NCI-H1417 (cell line): ENCODE results near the gene DYSF.

Experiments used
- DNase-seq, 3 experiments: peaks; one replicate each; lab custom pipeline; 2025; lab: John Stamatoyannopoulos, UW

DYSF gene

DNA sequence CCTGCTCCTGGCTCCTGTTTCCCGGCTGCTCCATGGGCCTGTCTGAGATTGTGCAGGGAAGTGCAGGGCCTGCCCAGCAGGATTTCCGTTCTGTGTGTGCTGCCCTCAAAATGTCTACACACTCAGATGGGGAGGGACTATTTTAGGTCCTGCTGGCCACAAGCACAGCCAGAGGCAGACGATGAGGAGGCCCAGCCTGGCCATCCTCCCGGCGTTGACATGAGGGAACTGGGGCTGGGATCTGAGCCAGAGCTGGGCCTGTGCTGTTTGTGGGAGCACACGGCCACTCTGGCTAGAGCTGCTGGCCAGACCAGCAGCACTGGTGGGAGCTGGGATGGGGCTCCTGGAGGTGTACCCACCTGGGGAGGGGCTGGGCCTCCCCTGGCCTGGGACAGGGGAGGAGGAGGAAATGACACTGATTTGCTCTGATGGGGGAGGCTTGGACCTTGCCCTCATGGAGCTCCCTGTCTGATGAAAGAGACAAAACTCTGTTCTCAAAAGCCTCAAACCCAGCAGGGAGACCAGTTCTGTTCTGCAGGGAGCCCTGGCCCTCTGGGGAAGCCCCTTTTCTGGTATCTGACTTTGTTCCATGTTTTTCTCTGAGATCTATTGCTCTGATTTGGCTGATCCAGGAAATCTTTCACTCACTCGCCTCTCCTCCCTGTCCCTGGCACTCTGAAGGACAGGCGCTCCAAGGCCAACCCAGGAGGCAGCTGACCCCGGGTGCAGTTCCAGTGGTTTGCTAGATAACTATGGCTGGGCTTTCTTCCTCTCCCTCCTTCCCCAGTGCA lies 161.8 kb downstream of the DYSF start:
- no peak for DNase-seq

DNA sequence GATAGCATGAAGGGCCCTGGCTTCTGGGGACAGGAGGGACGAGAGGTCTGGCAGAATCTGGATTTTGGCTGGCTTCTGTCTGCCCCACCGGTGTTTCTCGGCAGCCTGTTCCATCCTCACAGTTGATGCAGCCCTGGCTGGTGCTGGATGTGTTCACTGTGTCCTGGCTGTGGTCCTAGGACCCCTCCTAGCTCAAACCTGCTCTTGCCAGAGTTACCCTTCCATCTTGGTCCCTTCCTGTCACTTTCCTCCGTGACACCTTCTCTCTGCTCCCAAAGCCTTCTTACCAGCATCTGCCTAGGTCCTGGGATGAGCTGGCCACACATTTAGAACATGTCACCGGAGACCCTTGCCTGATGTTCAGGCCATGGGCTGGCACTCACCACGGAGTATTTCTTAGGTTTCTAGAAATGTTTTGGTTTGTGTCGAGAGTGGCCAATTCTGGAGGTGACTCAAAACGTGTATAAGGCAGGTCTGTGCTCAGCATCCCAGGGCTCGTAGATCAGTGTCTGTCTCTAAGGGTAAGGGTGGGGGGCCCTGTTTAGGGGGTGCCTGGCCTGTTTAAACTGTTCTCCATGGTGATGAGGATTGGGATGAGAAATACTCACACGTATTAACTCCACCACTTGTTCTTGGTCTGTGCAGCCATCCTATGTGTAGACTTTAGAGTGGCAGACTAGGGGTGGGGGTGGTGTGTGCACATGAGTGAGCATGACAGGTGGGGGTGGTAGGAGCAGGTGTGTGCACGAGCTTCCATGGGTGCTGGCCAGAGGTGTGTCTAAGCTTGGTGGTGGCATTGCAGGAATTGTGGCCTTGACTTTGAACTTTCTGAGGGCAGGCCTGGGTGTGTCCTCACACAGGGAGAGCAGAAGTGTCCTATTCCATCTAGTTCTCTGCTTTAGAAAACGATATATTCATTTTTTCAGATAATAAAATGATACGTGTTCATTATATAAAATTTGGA lies 162.7 kb downstream of the DYSF start:
- DNase-seq: no peak

DNA sequence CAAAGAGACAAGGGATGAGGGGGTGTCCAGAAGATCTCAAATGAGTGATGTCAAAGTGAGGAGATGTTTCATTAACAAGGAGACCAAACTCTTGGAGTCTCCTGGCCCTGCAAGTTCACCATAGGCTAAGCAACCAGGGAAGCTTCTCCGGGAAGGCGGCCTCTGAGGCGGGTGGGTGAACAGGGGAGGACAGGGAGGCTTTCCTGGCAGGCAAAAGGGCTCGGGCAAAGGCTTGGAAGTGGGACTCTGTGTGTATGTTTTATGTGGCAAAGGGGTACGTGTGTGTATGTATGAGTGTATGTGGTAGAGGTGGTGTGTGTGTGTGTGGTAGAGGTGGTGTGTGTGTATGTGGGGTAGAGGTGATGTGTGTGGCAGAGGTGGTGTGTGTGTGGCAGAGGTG lies 163.9 kb downstream of the DYSF start:
- no peak for DNase-seq

DNA sequence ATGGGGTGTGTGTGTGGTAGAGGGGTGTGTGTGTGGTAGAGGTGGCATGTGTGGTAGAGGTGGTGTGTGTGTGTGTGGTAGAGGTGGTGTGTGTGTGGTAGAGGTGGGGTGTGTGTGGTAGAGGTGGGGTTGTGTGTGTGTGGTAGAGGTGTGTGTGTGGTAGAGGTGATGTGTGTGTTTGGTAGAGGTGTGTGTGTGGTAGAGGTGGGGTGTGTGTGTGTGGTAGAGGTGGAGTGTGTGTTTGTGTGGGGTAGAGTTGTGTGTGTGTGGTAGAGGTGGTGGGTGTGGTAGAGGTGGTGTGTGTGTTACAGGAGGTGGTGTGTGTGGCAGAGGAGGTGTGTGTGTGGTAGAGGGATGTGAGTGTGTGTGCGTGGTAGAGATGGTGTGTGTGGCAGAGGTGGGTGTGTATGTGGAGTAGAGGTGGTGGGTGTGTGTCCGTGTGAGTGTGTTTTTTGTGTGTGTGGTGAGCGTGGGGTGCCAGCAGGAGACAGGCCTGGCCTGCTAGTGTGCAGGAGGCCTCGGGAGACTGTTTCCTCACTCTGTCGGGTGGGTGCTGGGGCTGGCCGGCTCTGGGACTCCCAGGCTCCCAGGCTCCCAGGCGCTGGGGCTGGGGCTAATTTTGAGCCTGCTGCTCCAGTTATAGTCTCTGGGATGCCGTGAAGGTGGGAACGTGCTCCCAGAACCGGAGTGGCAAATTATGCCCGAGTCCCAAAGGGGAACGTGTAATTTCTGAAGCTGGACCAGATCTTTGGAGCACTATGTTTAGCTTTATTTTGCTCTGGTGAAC lies 165.2 kb downstream of the DYSF start:
- no peak for DNase-seq

DNA sequence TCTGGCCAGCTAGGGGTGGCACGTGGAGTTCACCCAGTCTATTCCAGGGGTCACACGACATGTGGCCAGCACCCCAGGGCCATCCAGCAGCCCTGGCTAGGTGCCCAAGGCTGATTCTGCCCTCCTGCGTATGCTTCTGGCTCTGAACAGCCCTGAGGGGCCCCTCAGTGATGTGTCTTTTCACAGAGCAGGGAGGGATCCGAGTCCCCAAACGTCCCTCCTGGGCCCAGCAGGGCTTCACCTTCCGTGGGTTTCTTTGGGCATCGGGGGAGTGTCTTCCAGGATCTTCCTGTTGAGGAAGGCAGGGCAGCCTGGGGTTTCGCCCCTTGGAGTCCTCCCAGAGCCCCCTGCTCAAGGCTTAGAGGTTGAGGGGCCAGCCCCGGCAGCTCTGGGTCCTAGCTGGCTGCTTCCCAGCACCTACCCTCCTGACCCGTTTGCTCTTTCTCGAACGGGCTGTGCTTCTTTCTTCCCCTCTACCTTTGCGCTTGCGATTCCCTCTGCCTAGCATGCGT lies 165.9 kb downstream of the DYSF start:
- no peak for DNase-seq

DNA sequence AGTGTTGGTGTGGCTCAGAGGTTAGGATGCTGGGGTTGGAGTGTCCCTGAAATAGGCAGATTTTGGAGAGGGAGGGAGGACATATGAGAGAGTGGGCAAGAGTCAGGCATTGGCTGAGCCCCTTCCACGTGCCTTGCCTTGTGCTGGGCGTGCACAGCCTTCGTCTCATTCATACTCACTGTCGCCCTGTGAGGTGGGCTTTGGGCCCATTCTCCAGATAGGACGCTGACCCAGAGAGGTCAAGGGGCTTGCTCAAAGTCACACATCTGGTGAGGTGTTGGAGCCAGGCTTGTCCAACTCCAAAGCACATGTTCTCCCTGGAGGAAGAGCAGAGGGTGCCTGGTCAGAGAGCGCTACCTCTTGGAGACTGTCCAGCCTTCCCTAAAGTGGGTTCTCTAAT lies 166.8 kb downstream of the DYSF start:
- no peak for DNase-seq

DNA sequence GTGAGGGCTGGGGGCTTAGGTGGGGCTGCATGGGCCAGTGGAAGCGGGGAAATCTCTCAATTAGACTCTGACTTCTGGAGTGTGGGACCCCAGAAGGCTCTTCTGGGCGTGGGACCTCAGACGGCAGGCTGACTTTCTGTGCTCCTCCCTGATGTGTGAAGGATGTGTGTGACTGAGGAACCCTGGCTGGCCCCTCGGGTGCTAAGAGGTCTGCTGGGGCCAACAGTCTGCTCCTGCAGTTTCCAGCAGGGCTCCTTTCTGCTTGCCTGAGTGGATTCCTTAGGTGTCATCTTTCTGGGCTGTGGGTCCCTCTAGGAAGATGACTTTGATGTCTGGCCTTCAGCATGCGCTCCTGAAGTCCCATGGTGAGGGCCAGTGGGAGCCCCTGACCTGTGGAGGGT lies 167.5 kb downstream of the DYSF start:
- no peak for DNase-seq

DNA sequence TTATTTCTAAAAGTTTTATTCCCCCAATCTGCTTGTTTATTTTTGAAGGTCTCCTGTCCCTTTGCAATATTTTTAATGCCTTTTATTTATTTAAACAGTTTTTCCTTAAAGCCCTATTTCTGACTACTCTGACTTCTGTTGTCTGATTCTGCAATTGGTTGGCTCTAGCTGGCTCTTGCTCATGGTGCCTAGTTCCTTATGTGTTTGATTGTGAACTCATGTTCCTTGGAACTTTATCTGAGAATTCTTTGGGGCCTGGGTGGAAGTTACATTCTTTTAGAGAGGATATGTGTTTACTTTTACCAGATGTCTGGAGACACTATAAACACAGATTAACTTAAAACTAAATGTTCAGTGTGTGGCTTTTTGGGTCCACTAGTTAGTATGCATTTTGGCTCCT lies 175.9 kb downstream of the DYSF start:
- DNase-seq: no peak

DNA sequence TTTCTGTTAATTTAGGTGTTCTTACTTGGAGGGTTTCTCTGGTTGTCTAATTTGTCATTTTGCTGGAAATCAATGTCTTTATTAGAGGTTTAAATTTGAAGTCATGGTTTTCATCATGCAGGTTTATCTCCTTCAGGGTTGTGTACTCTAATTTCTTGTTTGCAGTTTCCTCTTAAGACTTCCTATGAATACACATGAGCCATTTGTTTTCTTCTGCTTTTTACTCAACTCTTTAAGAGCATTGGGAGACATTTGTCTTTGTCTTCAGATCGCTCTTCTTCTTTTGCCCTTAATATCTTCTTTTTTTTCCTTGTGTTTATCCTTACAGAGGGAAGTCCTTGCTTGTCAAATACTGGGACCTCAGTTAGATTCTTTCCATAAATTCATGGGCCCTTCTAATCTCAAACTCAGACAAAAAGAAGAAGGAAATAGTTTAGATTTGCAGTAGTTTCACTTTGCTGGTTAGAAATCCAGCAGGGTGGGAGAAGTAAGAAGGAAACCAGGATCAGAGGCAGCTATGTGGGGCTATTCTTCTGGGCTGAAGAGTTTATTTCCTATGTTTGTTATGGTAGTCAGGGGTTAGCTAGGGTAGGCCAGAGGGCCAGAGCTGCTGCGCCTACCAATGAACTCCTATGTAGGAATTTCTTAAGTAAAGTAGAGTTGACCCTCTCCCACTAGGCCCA lies 176.6 kb downstream of the DYSF start:
- DNase-seq: no peak

DNA sequence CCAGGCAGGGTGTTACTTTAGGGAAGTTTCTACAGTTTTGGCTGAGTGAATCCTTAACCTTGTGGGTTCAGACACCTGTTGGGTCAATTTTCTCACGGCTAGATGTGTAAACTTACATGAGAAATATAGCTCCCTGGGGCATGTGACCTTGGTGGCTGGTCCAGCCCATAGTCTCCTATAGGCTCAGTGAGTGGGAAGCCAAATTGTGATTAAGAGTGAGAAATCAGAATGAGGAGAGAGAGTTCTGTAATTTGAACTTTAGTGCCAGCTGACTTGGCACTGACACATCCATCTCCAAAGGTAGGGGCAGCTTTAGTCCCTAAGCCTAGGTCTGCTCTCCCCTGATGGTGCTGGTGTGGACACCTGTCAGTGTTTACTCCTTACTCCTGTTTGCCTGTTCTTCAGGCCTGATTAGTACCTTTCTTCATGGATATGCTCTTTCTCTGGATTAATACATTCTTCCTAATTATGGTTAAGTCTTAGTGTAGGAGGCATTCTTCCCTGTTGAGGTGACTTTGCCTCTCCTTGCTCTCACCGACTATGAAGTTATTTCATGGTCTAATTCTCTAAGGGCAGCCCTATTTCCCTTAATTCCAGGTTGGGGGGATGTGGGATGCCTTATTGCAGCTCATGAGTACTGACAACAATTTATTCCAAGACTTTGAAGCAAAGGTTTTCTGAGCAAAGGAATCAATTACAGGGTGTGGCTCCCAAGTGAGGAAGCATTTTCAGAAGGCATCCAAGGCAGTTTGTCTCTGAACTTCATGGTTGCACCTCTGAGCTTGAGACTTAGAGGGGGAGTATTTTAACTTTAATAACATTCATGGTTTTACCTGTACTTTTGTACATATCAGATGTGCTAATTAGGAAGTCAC lies 177.3 kb downstream of the DYSF start:
- DNase-seq: no peak

DNA sequence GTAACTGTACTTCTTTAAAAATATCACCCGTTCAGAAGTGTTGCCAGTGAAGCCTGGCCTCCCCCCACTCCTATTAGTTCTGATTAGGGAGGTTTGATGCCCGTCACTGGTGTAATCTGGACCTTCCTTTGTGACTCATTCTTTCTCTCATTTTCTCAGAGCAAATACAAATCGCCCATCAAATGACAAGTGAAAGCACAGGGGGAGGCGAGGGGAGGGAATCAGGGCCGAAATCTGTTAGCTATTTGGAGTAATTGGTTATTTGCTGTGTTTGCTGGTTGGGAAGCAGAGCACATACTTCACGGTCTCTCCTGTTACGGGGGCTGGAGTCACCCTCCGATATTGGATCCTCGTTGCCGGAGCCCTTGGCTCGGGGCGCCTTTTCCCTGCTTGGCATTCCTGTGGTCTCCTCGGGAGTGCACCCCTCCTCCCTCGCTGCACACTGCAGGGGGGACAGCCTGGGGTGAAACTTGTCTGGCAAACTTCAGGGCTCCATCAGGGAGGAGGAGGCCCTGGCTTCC lies 178.1 kb downstream of the DYSF start:
- DNase-seq: no peak

DNA sequence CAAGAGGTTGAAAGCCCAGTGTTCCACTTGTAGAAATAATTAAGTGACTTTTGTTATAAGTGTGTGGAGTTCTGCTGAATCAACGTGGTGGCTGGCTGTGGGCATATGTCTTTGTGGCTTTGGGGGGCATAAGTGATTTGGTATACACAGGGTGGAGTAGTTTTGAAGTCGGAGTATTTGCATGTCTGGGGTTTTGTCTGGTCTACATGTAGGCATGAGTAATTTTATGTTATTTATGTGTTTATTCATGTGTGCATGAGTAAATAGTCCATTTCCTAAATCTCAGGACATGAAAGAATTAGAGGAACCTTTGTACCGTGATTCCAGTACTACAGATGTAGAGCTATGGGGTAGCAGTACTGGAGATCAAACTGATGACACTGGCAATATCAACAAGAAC lies 179.7 kb downstream of the DYSF start:
- DNase-seq: no peak

DNA sequence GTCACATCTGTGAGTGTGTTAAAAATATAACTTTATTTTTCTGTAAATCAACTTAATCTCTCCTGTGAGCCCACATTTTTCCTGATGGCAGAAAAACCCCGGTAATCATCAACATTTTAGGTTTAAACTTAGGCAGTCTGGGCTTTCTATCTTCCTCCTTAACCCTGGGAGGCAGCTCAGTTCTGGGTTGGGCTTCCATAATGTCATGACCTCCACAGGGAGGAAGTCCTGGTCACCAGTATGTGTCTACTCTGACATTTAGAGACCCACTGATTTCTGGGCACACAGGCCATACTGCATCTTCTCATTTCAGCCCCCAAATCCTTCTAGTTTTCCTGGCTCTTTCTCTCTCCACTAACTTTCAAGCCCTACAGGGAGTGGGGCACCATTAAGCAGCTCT lies 181.2 kb downstream of the DYSF start:
- DNase-seq: no peak

DNA sequence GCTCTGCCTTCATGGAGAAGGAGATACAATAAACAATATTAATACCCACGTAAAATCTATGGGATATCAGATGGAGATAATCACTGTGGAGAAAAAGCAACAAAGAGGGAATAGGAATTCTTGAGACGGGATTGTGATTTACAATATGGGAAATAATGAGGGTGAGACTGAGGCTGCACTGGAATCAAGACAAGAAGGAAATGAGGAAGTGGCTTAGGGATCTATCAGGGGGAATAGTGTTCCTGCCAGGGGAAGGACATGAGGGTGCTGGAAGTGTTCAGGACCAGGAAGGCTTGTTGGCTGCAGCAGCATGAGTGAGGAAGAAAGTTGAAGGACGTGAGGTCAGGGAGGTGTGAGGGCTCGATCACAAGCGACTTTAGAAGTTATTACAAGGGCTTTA lies 182.4 kb downstream of the DYSF start:
- no peak for DNase-seq

DNA sequence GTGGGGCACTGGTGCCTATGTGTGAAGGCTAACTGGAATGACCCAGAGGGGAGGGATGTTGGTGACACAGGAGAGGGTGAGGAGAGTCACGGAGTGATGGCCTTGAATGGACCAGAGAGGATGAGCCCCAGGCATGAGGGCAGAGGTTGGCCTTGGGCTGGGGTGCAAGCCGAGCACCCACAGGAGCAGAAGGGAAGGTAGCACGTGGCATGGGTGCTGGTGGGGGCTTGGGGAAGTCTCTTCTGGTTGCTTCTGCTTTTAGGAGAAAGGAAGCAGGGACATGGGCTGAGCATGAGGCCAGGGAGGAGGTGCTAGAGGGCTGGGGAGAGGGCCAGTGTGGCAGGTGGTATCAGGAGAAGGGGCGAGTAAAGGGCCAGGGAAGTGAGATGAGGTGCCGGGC lies 183.8 kb downstream of the DYSF start:
- DNase-seq: no peak

DNA sequence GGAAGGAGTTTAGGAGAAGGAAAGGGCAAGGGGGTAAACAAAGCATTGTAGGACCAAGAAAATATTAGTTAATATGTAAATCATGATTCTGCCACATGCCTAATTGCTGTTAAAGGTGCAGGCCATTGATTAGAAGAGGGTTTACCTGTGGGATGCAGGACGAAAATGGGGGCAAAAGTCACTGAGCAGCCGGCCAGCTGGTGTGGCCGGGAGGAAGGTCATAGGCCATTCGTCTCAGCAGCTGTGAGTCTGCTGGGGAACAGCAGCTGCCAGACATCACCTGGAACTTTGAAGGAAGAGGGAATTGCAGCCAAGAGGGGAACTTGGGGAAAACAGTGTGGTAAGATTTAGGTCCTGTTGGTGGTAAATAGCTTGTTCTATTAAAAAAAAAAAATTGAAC lies 184.4 kb downstream of the DYSF start:
- no peak for DNase-seq

DNA sequence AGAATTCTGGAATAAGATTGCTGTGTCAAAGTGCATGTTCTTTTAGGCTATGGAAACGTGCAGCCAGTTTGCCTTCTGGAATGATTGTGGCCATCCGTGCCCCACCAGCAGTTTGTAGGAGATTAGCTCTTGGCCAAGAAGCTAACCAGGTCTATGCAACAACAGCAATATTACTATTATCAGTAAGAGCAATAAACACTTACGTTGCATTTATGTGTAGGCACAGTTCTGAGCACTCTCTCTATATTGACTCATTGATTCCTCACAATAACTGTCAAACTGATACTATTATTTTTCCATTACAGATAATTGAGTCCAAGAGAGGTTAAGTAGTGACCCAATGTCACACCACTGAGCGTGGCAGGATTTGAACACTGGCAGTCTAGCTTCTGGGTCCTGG lies 186.4 kb downstream of the DYSF start:
- no peak for DNase-seq

DNA sequence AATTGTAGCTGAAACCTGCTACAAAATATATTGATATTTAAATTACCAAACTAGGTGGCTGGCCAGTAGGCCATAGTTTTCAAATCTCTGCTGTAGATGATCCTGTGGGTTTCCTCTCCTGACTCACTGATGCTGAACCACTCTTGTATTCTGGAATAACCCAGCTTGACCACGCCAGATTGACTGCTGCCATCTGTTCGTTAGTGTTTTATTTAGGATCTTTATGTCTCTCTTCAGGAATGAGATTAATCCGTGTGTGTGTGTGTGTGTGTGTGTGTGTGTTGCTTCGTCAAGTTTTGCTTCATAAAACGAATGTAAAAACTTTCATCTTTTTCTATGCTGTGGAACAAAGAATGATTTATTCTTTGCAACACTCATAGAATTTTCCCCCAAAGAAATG lies 187.1 kb downstream of the DYSF start:
- DNase-seq: no peak

DNA sequence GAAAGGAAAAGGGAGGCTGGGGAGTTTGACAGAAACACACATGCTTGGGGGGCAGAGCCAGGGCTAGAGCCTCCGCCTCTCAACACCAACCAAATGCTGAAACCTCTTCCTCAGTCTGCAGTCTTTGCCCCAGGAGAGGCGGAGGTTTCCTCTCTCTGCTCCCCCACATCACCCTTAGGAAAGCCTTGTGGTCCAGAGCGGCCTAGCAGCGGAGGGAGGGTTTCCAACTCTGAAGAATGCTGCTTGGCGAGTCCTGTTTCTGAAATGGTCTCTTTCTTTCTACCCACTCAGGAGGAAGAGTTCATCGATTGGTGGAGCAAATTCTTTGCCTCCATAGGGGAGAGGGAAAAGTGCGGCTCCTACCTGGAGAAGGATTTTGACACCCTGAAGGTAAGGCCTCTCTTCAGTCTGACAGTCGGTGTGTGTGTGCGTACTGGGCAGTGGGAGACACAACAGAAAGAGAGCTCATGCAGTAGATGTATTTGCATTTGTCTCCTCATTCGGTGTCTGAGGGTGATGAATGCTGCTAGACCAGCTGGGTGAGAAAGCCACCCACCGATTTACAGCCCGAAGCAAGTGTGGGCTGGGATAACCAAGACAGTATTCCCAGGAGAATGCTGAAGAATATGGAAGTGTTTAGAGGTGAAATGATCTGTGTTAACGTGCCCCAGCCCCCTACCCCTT lies 190.5 kb downstream of the DYSF start:
- DNase-seq: no peak

DNA sequence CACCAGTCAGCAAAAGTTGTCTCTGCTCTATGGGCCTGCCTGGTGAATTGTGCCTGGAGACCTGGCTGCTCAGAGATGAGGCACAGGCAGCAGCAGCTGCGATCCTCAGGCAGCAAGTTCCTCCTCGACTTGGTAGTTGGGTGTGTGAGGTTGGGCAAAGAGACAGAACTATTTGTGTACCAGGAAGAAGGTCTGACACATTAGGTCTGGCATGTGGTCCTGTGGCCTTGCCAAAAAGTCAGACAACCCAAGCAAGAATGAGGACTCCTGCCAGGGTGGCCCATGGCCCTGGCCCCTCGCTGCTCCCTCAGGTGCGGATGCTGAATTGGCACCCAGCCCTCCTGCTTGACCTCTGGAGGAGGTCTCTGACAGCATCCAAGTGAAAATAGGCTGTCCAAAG lies 192.7 kb downstream of the DYSF start:
- no peak for DNase-seq
